ENCODE measurements around the gene DCC.
"Not testable (repeated sequence)": the region's sequence is repeated elsewhere in the genome, so short reads cannot be mapped to it uniquely, and the experiment has no call there.

The DCC gene

GRCh38 chr18:52349498-52349897, 9.5 kb downstream of the DCC start:
- no peak for DNase-seq

- DNase-seq: no peak
Measured at GRCh38 chr18:52352920-52353319, 12.9 kb downstream of the DCC start.

DNA sequence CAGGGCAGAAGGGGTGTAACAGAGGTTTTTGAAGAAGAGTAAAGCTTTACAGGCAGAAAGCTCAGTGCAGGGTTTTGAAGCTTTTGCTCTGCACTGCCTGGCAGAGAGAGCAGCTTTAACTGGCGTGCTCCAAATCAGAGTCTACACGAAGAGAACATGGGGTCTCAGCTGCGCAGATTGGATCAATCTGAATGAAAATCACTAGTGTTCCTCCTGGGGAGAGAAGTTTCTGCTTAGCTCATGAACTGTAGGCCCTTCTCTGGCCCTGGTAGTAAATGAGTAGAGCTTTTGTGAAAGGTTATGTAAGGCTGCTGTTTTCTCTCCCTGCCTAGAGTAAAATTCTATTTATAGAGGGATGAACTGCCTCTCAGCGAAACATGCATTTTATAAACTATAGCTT, 13.6 kb downstream of the DCC start:
- DNase-seq: no peak

- no peak for DNase-seq
Measured at GRCh38 chr18:52363861-52364260, 23.9 kb downstream of the DCC start.

GRCh38 chr18:52366851-52367250, 26.9 kb downstream of the DCC start:
- DNase-seq: not testable (repeated sequence)

- no peak for DNase-seq
Measured at GRCh38 chr18:52367953-52368742, 28.2 kb downstream of the DCC start.

GRCh38 chr18:52370841-52371240, 30.8 kb downstream of the DCC start:
- DNase-seq: no peak

GRCh38 chr18:52376104-52376503, 36.1 kb downstream of the DCC start:
- no peak for DNase-seq

DNA sequence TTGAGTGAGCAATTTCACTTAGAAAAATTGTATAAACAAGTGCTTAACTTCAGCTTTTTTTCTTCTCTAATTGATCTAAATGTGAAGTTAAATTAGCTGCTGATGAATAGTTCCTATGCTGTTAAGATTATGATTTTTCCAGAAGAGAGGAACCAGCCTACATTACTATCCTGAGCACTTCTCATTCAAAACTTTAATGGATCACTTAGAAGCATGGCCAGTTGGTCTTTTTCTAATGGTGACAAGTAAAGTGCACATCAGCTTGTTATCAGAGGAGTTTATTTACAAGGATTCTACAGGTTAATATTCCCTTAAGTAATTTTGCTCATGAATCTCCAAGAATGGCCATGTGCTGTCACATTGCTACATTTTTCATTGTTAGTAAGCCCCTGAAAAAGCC, 37.1 kb downstream of the DCC start:
- DNase-seq: no peak

- DNase-seq: no peak
Measured at GRCh38 chr18:52386306-52386705, 46.3 kb downstream of the DCC start.

GRCh38 chr18:52387175-52387574, 47.2 kb downstream of the DCC start:
- no peak for DNase-seq

GRCh38 chr18:52391810-52392559, 52.0 kb downstream of the DCC start:
- no peak for DNase-seq

DNA sequence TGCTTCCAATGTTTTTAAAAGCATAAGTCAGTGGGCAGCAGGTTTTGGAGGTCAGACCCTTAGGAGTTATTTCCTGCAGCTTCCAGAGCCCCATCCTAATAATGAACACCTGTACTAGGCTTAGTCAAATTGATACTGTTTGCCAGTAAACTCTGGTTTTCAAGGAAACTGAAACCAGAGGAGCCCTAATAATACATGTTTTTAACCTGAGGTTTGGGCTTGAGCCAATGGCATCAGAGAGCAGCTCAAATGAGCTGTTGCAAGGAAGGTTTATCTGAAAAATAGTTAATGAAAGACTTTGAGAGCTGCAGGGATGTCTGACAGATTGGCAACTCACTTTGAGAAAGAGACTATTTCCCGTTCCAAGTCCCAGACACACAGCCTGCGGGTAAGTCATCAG, 54.6 kb downstream of the DCC start:
- no peak for DNase-seq

DNA sequence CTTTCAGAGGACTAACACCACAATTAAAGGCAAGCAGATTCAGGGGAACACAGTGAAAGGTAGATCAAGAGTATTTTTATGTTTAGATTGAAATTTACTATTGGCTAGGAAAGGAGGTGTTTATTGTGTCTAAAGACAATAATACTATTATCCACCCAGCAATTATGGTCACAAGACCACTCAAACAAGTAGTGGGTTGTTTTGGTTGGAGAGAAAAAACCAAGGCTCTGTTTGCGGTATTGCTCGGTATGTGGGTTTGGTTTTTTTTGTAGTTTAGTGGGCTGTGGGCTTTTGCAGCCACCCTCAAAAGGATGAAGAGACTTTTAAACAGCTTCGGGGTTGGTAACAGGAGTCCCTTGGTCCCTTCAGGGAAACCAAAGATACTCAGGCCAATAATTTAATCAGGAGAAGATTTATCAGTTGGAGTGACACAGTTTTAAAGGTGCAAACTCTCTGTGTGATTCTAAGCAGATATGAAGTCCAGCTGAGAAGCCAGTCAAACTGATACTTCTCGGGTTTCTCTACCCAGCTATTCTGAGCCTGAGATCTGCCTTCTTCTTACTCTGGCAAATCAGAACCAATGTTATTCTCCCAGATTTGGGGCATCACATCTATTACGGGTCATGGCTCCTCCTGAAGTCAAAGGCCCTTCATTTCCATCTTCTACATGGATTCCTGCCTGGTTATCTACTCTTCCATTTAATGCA, 55.3 kb downstream of the DCC start:
- no peak for DNase-seq

- no peak for DNase-seq
Measured at GRCh38 chr18:52401236-52401635, 61.2 kb downstream of the DCC start.

GRCh38 chr18:52402814-52403213, 62.8 kb downstream of the DCC start:
- DNase-seq: no peak

DNA sequence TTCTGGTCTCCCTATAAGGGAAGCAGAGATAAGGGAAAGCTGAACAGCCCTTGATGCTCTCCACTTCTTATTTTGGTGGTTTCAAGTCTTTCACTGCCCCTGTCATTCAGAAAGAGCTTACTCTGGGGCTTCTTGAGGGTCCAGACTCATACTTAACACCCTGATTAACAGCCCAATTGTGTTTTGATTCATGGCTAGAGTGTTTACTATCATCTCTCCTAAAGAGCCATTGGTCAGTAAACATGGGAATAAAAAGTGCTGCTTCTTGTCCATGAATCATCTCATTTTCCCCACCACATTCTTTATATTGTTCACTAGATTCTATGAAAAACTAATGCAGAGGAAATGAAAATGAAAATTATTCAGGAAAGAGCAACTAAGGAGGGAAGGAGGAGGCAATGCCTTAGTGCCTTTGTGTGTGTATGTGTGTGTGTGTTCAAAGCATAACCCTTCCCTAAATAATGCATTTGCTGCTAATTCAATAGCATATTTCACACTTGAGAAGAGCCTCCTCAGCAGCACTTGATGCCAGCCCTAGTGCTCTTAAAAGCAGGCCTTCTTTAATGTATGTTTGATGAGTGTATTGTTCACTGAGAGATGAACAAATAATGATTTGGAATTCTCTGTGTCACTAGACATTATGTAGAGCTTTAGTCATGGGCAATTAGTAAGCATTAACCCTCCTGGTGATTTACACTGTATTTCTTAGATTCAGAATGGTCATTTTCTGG, 63.5 kb downstream of the DCC start:
- no peak for DNase-seq

DNA sequence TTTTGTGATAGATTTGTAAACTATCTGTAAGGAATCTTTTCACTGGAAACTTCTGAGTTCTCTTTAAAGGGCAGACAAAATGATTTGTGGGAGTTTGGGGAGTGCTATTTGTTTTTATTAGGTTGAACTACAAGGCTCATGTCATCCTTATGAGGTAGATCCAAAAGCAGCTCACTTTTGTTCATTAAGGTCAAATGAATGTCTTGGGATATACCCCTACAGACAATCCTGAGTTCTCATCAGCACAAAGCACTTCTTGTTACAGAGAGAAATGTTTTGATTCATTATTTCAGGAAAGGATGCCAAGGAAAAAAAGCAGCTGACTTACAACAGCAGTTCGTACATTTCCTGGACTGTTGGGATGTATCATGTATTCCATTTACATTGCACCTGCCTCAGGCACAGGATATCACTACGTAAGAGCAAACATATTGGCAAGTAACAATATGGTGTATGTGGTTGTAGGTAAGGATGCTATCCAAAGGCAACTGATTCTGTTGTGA, 68.9 kb downstream of the DCC start:
- no peak for DNase-seq

GRCh38 chr18:52409727-52410126, 69.7 kb downstream of the DCC start:
- no peak for DNase-seq

GRCh38 chr18:52415131-52415530, 75.1 kb downstream of the DCC start:
- no peak for DNase-seq

- DNase-seq: no peak
Measured at GRCh38 chr18:52422985-52423601, 83.1 kb downstream of the DCC start.

DNA sequence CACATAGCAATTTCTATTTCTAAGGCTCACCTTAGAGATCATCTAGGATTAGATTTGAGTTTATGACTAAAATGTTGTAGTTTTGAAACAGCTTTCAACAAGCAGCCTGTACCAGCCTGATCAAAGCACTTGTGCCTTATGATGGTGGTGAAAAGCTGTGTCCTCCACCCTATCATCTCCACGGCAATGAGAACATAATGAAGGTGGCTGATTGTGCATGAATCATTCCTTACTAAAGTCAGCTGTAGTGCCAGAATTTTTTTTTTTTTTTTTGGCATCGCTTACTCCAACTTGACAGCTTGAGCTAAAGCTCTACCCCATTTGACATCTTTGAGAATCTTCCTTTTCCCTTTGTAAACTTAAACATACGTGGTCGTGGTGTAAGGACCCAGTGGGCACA, 86.0 kb downstream of the DCC start:
- no peak for DNase-seq

Measured in activated T-cell treated with anti-CD3 and anti-CD28 coated beads, Interleukin-2, amount 50 U/mL, for 48 hours (primary cell).